ENCODE measurements around the gene HOXA6.

The HOXA6 gene

GRCh38 chr7:27095897-27096767 is 51.4 kb downstream of the HOXA6 start, which contains the start of gene HOXA1:
TSS of gene HOXA1 (minus strand) at chr7:27096000. CDS start at chr7:27095912, 88 bp downstream.
- no peak for DNase-seq (ENCODE audit: low read depth)

Measured in fibroblast of the conjunctiva (primary cell).